ENCODE measurements around the gene CDA. TPM values are rescaled to one million over a fixed set of nuclear protein-coding genes. Genes with fewer than 3 reads are reported as not detected.

CDA gene
- total RNA-seq, 3 donors from 2014 or later (not counting 1 experiment from before 2014, with no cell fraction given), result 1.4 to 5.3 TPM; not detected in 1

DNA sequence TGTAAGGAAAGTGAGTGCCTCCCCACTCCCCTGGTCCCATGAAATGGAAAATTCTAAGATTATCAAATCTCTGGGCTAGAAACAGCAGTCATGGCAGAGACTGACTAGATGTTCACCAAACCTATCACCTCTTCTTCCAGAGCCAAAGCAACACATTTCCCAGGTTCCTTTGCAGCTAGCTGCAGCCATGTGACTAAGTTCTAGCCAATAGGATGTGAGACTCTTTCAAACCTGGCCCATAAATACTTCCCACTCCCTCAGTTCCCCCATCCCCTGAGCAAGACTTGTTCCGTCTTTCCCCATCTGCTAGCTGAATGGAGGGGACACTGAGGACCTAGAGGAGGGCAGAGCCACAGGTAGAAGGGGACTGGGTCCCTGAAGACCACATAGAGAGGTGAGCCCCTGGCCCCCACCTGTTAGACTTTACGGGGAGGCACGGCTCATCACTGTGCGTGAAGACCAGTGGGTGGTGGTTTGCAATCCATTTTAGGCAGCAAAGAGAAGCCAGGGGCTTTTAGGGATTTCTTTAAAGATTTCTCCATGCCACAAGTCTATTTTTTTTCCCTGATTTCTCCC lies 19.3 kb upstream of the CDA start:
- Mint-ChIP-seq H3K4me1 (no peaks in the 10 kb centered on the region), H3K27ac (no peak overlapping the region), H3K27me3 (ENCODE audit: low read depth in 2 of 2) (peaks cover 12 to 22% of the 10 kb centered on the region in 2 donors), H3K9me3 (no peaks in the 10 kb centered on the region), H3K4me3 (no peak overlapping the region), H3K36me3 (no peaks in the 10 kb centered on the region)
- Histone ChIP-seq H3K27me3 (ENCODE audit: control insufficient read depth, insufficient read depth, low read length) (no peaks in the 10 kb centered on the region), H3K4me3 (ENCODE audit: low read length) (no peak overlapping the region), H3K36me3 (ENCODE audit: control insufficient read depth, insufficient read depth, low read length) (no peaks in the 10 kb centered on the region), H3K9me3 (ENCODE audit: control insufficient read depth, insufficient read depth, low read length) (peaks cover 3% of the 10 kb centered on the region), H3K27ac (ENCODE audit: low read length) (no peak overlapping the region), H3K4me1 (ENCODE audit: control insufficient read depth, insufficient read depth, low read length) (no peaks in the 10 kb centered on the region)
- WGBS (ENCODE audit: insufficient coverage), result 94% methylated on average over 4 of the region's 4 CpGs
- intact Hi-C loops (cut with micrococcal nuclease), result no loop called here
- DNase-seq (no peak), ATAC-seq (no peak)
- no peak for TF ChIP-seq CTCF (IDR thresholded peaks at IDR 0.05)

- WGBS (ENCODE audit: insufficient coverage), result 92% methylated on average over 5 of the region's 5 CpGs
- peaks cover 3% of the 10 kb centered on the region for H3K9me3 ChIP-seq (ENCODE audit: control insufficient read depth, insufficient read depth, low read length)
- H3K27ac Mint-ChIP-seq, result no peak overlapping the region
Measured at GRCh38 chr1:20571427-20571826, 17.5 kb upstream of the CDA start.

DNA sequence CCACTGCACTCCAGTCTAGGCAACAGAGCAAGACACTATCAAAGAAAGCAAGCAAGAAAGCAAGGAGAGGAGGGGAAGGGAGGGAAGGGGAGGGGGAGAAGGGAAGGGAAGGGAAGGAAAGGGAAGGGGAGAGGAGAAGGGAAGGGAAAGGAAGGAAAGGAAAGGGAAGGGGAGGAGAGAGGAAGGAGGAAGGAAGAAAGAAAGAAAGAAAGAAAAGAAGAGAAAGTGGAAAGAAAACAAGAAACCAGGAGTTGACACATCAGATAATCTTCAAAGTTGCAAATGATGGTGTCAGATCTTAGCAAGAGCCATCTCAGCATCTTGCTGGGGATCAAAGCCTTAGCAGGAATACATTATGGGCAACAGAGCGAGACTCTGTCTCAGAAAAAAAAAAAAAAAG lies 14.9 kb upstream of the CDA start:
- intact Hi-C loops (cut with micrococcal nuclease), result loop anchor here (2.0 kb wide), 1 partner anchor 67 kb away; no protein-coding TSS in a partner anchor
- H3K36me3 Mint-ChIP-seq, result no peaks in the 10 kb centered on the region

More at GRCh38 chr1:20571427-20571826, 17.5 kb upstream of the CDA start:
- no peak for ATAC-seq
- Mint-ChIP-seq H3K4me3 (no peak overlapping the region), H3K27me3 (ENCODE audit: low read depth in 2 of 2) (peaks cover 12 to 20% of the 10 kb centered on the region in 2 donors), H3K9me3 (no peaks in the 10 kb centered on the region), H3K36me3 (no peaks in the 10 kb centered on the region), H3K4me1 (no peaks in the 10 kb centered on the region)
- no peaks in the 10 kb centered on the region for H3K4me1 ChIP-seq (ENCODE audit: control insufficient read depth, insufficient read depth, low read length)
- no peak overlapping the region for H3K27ac ChIP-seq (ENCODE audit: low read length)
- H3K4me3 ChIP-seq (ENCODE audit: low read length), result no peak overlapping the region
- H3K27me3 ChIP-seq (ENCODE audit: control insufficient read depth, insufficient read depth, low read length), result no peaks in the 10 kb centered on the region
- H3K36me3 ChIP-seq (ENCODE audit: control insufficient read depth, insufficient read depth, low read length), result no peaks in the 10 kb centered on the region
- TF ChIP-seq CTCF (IDR thresholded peaks at IDR 0.05), result no peak
- intact Hi-C loops (cut with micrococcal nuclease), result no loop called here
- DNase-seq, result no peak

More for the DNA sequence above, 14.9 kb upstream of the CDA start:
- WGBS (ENCODE audit: insufficient coverage), result 57% methylated on average over 1 of the region's 1 CpG
- no peak overlapping the region for H3K4me3 ChIP-seq (ENCODE audit: low read length)
- ATAC-seq (no peak), DNase-seq (no peak)
- H3K4me1 Mint-ChIP-seq, result no peaks in the 10 kb centered on the region
- H3K9me3 Mint-ChIP-seq, result no peaks in the 10 kb centered on the region
- no peak overlapping the region for H3K27ac Mint-ChIP-seq
- peaks cover 3% of the 10 kb centered on the region for H3K9me3 ChIP-seq (ENCODE audit: control insufficient read depth, insufficient read depth, low read length)
- H3K27me3 Mint-ChIP-seq (ENCODE audit: low read depth in 2 of 2), result peaks cover 12 to 20% of the 10 kb centered on the region in 2 donors
- no peak for TF ChIP-seq CTCF (IDR thresholded peaks at IDR 0.05)
- no peak overlapping the region for H3K4me3 Mint-ChIP-seq
- no peaks in the 10 kb centered on the region for H3K36me3 ChIP-seq (ENCODE audit: control insufficient read depth, insufficient read depth, low read length)
- no peaks in the 10 kb centered on the region for H3K27me3 ChIP-seq (ENCODE audit: control insufficient read depth, insufficient read depth, low read length)
- H3K4me1 ChIP-seq (ENCODE audit: control insufficient read depth, insufficient read depth, low read length), result no peaks in the 10 kb centered on the region
- H3K27ac ChIP-seq (ENCODE audit: low read length), result no peak overlapping the region
